NCI-H146 treated with DMSO at 0.1 percent for 48 hours (cell line): Measurements from ENCODE around the gene FOXO1.
"Not testable (repeated sequence)": the region's sequence is repeated elsewhere in the genome, so short reads cannot be mapped to it uniquely, and the experiment has no call there.

Experiments
- DNase-seq: peaks from one replicate; lab custom pipeline; 2025; ENCODE audit not compliant: unreplicated experiment; lab: John Stamatoyannopoulos, UW

The FOXO1 gene

GRCh38 chr13:40666933-40667621, 636 bp upstream of the FOXO1 start:
- DNase-seq = no peak

- no peak for DNase-seq
These were observed 1.1 kb downstream of the FOXO1 start for GRCh38 chr13:40665126-40666044.

- DNase-seq = no peak
These were observed 1.9 kb downstream of the FOXO1 start for GRCh38 chr13:40664350-40665125.

GRCh38 chr13:40664100-40664349, 2.4 kb downstream of the FOXO1 start:
- not testable (repeated sequence) for DNase-seq

GRCh38 chr13:40662866-40663265, 3.6 kb downstream of the FOXO1 start:
- no peak for DNase-seq

- no peak for DNase-seq
These were observed 4.4 kb downstream of the FOXO1 start for GRCh38 chr13:40661875-40662665.

- DNase-seq = no peak
These were observed 5.7 kb downstream of the FOXO1 start for GRCh38 chr13:40660692-40661091.

GRCh38 chr13:40660141-40660664, 6.2 kb downstream of the FOXO1 start:
- DNase-seq = no peak

GRCh38 chr13:40657951-40658350, 8.5 kb downstream of the FOXO1 start:
- no peak for DNase-seq

GRCh38 chr13:40657307-40657706, 9.1 kb downstream of the FOXO1 start:
- no peak for DNase-seq

- no peak for DNase-seq
These were observed 10.1 kb downstream of the FOXO1 start for GRCh38 chr13:40656358-40656757.

- DNase-seq = no peak
These were observed 12.7 kb downstream of the FOXO1 start for GRCh38 chr13:40653527-40654318.

- DNase-seq = no peak
These were observed 13.9 kb downstream of the FOXO1 start for GRCh38 chr13:40652588-40652940.

- no peak for DNase-seq
These were observed 14.4 kb downstream of the FOXO1 start for GRCh38 chr13:40651866-40652587.

GRCh38 chr13:40648841-40649240, 17.6 kb downstream of the FOXO1 start:
- no peak for DNase-seq

GRCh38 chr13:40648040-40648439, 18.4 kb downstream of the FOXO1 start:
- no peak for DNase-seq

GRCh38 chr13:40644838-40645604, 21.4 kb downstream of the FOXO1 start:
- DNase-seq = no peak

- no peak for DNase-seq
These were observed 25.5 kb downstream of the FOXO1 start for GRCh38 chr13:40640845-40641458.
